ENCODE measurements around the gene LAGE3.

LAGE3 gene

DNA sequence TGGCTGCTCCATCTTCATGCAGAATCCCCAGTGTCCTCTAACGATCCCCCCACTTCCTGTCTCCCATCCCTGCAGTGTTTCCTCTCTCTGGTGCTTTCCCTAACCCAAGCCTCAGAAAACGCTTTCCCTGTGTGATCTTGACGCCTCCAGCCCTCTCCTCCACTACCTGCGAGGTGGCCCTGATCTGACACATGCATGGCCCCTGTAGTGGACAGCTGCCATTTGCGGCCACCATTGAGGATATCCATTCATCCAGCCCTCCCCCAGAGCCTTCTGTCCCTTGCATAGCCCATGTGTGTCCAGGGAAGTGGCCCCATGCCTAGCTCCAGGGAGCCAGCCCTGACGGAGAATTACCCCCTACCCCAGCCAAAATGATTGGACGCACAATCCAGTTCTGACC is 4.2 kb upstream of the LAGE3 start (continued):
- TF ChIP-seq, protein P1, sequence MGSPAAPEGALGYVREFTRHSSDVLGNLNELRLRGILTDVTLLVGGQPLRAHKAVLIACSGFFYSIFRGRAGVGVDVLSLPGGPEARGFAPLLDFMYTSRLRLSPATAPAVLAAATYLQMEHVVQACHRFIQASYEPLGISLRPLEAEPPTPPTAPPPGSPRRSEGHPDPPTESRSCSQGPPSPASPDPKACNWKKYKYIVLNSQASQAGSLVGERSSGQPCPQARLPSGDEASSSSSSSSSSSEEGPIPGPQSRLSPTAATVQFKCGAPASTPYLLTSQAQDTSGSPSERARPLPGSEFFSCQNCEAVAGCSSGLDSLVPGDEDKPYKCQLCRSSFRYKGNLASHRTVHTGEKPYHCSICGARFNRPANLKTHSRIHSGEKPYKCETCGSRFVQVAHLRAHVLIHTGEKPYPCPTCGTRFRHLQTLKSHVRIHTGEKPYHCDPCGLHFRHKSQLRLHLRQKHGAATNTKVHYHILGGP (tag by site-specific recombination; IDR thresholded peaks at IDR 0.05) = no peak
- TF ChIP-seq, protein P2, sequence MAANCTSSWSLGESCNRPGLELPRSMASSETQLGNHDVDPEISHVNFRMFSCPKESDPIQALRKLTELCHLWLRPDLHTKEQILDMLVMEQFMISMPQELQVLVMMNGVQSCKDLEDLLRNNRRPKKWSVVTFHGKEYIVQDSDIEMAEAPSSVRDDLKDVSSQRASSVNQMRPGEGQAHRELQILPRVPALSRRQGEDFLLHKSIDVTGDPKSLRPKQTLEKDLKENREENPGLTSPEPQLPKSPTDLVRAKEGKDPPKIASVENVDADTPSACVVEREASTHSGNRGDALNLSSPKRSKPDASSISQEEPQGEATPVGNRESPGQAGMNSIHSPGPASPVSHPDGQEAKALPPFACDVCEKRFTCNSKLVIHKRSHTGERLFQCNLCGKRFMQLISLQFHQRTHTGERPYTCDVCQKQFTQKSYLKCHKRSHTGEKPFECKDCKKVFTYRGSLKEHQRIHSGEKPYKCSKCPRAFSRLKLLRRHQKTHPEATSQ (tag by site-specific recombination; IDR thresholded peaks at IDR 0.05) = no peak
- TF ChIP-seq ZNF132 (tag by site-specific recombination; IDR thresholded peaks at IDR 0.05; ENCODE audit: borderline replicate concordance) (no peak), ZNF610 (tag by site-specific recombination; IDR thresholded peaks at IDR 0.05; ENCODE audit: borderline replicate concordance) (no peak), PRDM1 (tag by site-specific recombination; IDR thresholded peaks at IDR 0.05) (0 out of 2 replicates have a peak, but pooled peaks have one; percentile 39), ZFHX2 (tag by site-specific recombination; conservative IDR thresholded peaks at IDR 0.05) (no peak), ZNF555 (tag by site-specific recombination; conservative IDR thresholded peaks at IDR 0.05) (no peak), ZNF211 (tag by site-specific recombination; IDR thresholded peaks at IDR 0.05; ENCODE audit: low read depth) (no peak), ZBTB21 (tag by site-specific recombination; IDR thresholded peaks at IDR 0.05) (no peak), GLIS2 (tag by site-specific recombination; IDR thresholded peaks at IDR 0.05) (peak; percentile 43), ZNF274 (IDR thresholded peaks at IDR 0.05; ENCODE audit: low read length) (no peak), ZNF274 (tag by site-specific recombination; IDR thresholded peaks at IDR 0.05; ENCODE audit: borderline replicate concordance) (no peak), ZNF585B (tag by site-specific recombination; IDR thresholded peaks at IDR 0.05) (no peak), KLF8 (tag by site-specific recombination; IDR thresholded peaks at IDR 0.05) (no peak), ZNF677 (tag by site-specific recombination; IDR thresholded peaks at IDR 0.05) (no peak), ZNF707 (tag by site-specific recombination; IDR thresholded peaks at IDR 0.05) (no peak), ZNF155 (tag by site-specific recombination; IDR thresholded peaks at IDR 0.05) (no peak), ZNF664 (tag by site-specific recombination; IDR thresholded peaks at IDR 0.05) (no peak), ZNF768 (tag by site-specific recombination; IDR thresholded peaks at IDR 0.05) (no peak), MZF1 (tag by site-specific recombination; IDR thresholded peaks at IDR 0.05; ENCODE audit: borderline replicate concordance) (peak; percentile 81)
- TF ChIP-seq, protein P3, sequence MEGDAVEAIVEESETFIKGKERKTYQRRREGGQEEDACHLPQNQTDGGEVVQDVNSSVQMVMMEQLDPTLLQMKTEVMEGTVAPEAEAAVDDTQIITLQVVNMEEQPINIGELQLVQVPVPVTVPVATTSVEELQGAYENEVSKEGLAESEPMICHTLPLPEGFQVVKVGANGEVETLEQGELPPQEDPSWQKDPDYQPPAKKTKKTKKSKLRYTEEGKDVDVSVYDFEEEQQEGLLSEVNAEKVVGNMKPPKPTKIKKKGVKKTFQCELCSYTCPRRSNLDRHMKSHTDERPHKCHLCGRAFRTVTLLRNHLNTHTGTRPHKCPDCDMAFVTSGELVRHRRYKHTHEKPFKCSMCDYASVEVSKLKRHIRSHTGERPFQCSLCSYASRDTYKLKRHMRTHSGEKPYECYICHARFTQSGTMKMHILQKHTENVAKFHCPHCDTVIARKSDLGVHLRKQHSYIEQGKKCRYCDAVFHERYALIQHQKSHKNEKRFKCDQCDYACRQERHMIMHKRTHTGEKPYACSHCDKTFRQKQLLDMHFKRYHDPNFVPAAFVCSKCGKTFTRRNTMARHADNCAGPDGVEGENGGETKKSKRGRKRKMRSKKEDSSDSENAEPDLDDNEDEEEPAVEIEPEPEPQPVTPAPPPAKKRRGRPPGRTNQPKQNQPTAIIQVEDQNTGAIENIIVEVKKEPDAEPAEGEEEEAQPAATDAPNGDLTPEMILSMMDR (tag by site-specific recombination; IDR thresholded peaks at IDR 0.05) = no peak
- TF ChIP-seq, protein P4, sequence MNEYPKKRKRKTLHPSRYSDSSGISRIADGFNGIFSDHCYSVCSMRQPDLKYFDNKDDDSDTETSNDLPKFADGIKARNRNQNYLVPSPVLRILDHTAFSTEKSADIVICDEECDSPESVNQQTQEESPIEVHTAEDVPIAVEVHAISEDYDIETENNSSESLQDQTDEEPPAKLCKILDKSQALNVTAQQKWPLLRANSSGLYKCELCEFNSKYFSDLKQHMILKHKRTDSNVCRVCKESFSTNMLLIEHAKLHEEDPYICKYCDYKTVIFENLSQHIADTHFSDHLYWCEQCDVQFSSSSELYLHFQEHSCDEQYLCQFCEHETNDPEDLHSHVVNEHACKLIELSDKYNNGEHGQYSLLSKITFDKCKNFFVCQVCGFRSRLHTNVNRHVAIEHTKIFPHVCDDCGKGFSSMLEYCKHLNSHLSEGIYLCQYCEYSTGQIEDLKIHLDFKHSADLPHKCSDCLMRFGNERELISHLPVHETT (tag by site-specific recombination; IDR thresholded peaks at IDR 0.05) = no peak
- TF ChIP-seq, protein P5, sequence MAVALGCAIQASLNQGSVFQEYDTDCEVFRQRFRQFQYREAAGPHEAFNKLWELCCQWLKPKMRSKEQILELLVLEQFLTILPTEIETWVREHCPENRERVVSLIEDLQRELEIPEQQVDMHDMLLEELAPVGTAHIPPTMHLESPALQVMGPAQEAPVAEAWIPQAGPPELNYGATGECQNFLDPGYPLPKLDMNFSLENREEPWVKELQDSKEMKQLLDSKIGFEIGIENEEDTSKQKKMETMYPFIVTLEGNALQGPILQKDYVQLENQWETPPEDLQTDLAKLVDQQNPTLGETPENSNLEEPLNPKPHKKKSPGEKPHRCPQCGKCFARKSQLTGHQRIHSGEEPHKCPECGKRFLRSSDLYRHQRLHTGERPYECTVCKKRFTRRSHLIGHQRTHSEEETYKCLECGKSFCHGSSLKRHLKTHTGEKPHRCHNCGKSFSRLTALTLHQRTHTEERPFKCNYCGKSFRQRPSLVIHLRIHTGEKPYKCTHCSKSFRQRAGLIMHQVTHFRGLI (tag by site-specific recombination; IDR thresholded peaks at IDR 0.05) = no peak
- TF ChIP-seq, protein P6, sequence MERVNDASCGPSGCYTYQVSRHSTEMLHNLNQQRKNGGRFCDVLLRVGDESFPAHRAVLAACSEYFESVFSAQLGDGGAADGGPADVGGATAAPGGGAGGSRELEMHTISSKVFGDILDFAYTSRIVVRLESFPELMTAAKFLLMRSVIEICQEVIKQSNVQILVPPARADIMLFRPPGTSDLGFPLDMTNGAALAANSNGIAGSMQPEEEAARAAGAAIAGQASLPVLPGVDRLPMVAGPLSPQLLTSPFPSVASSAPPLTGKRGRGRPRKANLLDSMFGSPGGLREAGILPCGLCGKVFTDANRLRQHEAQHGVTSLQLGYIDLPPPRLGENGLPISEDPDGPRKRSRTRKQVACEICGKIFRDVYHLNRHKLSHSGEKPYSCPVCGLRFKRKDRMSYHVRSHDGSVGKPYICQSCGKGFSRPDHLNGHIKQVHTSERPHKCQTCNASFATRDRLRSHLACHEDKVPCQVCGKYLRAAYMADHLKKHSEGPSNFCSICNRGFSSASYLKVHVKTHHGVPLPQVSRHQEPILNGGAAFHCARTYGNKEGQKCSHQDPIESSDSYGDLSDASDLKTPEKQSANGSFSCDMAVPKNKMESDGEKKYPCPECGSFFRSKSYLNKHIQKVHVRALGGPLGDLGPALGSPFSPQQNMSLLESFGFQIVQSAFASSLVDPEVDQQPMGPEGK (tag by site-specific recombination; IDR thresholded peaks at IDR 0.05) = no peak

All from HEK293 (cell line).